GM23248 (cell line): ENCODE results near the gene SLC46A2.

Experiments used
- EZH2 ChIP-seq: fragments of 200-600 bp; sonication (generic); IDR thresholded peaks from 2 replicates; pipeline ENCODE4 v1.6.1; 2018; ENCODE audit warnings: antibody characterized with exemption, mild to moderate bottlenecking; ENCODE audit not compliant: insufficient read depth, poor library complexity, severe bottlenecking
- EZH2phosphoT487 ChIP-seq: fragments of 200-600 bp; sonication (generic); IDR thresholded peaks from 2 replicates; pipeline ENCODE4 v1.6.1; 2018; ENCODE audit warnings: antibody characterized with exemption, moderate library complexity, mild to moderate bottlenecking, low read depth; ENCODE audit not compliant: insufficient read depth

DNA sequence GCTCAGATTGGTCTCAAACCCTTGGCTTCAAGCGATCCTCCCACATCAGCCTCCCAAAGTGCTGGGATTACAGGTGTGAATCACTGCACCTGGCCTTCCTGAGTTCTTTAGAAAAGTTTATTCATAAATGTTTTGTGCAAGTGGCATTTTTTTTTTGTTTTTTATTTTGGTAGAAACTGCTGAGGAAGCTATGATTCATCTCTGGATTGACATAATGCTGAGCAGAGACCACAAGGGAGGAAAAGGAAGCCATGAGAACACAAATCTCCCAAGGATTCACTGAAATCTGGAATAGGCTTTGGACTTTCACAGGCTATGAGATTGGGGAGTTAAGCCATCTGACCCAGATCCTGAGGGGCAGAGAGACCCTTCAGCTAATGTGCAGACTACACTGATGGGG lies 3.4 kb upstream of the SLC46A2 start:
- TF ChIP-seq EZH2phosphoT487 = no peak
- TF ChIP-seq EZH2 = no peak
